Gastroesophageal sphincter (tissue), 3 donors: ENCODE data around the gene OSCP1.
A peak's percentile ranks its signal among the peaks of the same experiment; 100 is the strongest.

Experiments used
- CTCF ChIP-seq, 4 experiments: fragments of 200-600 bp in 2 of 4; fragments of 450-650 bp in 2 of 4; sonication (generic) in 1 of 4; IDR thresholded peaks; one replicate each; pipeline ENCODE4 v1.5.1; 2017 to 2019; ENCODE audit warnings: antibody characterized with exemption in 4 of 4, mild to moderate bottlenecking in 2 of 4, moderate library complexity in 2 of 4
- EP300 ChIP-seq: sonication (generic); formaldehyde crosslinking; IDR thresholded peaks from one replicate; pipeline ENCODE4 v1.6.1; 2017; ENCODE audit warnings: antibody characterized with exemption, mild to moderate bottlenecking
- POLR2A ChIP-seq, 2 donors: fragments of 450-650 bp; IDR thresholded peaks; one replicate each; pipeline ENCODE4 v1.6.1; 2017; ENCODE audit warnings: antibody characterized with exemption in 2 of 2, mild to moderate bottlenecking in 2 of 2, moderate library complexity in 1 of 2
- POLR2AphosphoS5 ChIP-seq: sonication (generic); formaldehyde crosslinking; IDR thresholded peaks from one replicate; pipeline ENCODE4 v1.6.1; 2017; ENCODE audit warnings: antibody characterized with exemption

DNA sequence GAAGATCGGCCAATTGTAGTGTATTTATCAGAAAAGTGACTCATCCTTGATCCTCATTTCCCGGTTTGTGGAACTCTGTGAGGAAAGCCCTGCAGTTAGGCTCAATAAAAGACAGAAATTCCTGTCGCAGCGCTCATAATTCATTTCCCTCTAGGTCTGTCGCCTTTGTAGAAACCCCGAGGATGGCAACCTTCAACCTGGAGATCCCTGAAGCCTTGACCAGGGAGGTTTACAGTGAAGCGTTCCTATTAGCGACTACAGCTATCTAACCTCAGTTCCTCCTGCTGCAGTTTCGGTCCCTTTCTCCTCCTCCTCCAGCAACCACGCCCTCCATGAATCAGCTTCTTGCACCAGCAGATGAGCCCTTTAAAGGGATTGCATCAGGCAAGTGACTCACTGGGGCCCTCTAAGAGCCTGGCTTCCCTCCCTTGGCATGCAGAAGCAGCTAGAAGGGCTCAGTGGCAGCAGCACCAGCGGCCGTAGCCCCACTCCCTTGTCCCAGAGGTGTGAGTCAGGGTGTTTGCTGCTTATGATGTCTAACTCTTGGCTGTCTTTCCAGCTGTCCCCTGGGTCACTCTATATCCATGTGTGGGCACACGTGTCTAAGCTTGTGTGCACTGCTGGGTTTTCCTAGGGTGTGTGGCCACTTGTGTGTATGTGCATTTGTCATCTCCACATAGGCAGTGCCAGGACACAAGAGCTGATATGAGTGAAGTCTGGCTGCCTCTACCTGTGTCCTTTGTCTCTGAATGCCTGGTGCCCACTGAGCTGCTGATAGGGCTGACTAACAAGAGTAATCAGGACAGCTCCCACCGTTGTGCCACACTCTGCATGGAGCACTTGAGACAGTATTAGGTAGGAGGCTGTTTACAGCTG, 63.7 kb downstream of the OSCP1 start:
- TF ChIP-seq CTCF (IDR thresholded peaks at IDR 0.05) (no peak), POLR2A (IDR thresholded peaks at IDR 0.05) (peak; percentile 77 to 81), EP300 (no peak), POLR2AphosphoS5 (peak; percentile 99)
